ENCODE data around the gene SETBP1.
A peak's percentile ranks its signal among the peaks of the same experiment; 100 is the strongest.

SETBP1 gene

DNA sequence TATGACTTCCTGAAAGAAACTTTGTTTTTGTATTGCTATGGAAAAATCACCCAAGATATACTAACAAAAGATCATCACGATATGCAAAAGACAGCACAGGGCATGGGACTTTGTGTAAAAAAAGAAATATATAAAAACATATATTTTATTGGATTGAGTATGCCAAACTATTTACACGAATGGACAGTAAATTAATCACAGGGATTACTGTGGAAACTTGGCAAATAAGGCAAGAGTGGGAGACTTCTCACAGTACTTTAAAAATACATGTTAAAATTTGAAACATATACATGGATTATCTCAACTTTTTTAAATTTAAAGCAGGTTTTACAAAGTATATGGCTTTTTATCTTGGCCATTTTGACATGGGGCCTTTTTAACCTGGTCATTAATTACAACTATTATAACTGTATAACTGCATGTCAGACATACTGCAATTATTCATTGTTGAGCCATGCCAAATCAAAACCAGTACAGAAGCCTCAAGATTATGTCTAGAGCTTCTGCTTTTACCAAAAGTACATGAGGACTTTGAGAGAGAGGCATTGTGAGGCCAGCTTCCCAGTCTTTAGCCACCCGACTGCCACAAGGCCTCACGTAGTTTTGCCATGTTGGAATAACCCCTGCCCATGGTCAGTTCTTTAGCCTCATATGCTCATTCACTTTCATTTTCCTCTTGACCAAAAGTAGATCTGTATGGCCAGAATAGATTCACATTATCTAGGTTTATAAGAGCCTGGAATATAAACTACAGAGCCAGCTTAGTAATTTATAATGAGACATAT, 419.8 kb downstream of the SETBP1 start:
- no peak for DNase-seq

DNA sequence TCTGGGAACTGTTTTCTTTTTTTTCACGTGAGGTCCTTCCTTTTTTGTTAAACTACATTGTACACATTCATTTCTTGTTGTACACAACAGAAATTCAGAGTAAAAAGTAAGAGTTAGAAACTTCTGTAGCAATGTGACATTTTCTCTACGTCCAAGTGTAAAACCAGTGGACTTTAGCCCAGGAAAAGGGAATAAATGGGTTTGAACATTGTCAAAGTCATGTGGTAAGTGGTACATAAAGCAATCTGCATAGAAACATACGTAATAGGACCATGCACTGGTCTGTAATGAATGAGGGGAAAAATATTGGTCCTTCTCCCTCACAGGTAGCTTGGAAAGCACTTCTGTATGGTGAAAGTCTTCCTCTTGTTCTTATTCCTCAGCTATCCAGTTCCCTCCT, 421.4 kb downstream of the SETBP1 start:
- no peak for DNase-seq

DNA sequence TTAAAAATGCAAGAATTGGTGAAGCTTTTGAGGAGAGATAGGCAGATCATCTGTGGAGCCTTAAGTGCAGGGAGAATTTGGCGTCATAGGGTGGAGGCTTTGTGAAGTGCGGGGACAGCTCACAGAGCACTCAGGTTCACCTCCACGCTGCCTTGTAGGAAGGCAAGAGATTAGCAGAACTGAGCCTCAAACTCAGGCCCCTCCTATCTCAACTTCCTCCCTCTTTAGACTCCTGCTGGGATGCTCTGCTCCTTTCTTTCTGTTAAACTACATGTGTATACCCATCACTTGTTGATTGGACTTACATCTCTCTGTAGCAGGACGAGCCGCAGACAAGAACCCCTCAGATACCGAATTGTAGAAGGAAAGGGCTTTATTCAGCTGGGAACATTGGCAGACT, 422.2 kb downstream of the SETBP1 start:
- no peak for DNase-seq

DNA sequence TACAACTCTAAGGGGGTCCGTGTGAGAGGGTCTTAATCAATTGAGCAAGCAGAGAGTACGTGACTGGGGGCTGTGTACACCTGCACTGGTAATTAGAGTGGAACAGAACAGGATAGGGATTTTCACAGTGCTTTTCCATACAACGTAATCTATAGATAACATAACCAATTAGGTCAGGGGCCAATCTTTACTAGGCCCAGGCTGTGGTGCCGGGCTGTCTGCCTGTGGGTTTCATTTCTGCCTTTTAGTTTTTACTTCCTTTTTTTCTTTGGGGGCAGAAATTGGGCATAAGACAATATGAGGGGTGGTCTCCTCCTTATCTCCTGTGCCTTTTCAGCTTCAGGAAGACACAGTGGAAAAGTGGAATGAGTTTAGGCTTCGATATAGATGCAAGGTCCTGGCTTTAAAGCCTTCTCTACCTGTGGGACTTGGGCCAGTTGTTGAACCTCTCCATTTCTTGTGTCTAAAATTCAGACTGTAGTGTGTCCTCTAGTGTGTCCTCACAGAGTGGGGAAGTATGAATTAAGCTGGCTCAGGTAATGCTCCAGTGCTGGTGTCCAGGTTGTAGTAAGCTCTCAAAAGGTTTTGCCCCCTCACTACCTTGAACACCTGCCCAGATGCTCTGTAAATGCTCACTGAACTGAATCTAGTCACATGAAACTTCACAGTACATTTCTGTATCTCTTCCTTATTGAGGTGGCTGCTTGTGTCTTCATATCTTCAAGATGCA, 422.8 kb downstream of the SETBP1 start:
- peak in 1 of 2 donors; percentile 30 for DNase-seq

DNA sequence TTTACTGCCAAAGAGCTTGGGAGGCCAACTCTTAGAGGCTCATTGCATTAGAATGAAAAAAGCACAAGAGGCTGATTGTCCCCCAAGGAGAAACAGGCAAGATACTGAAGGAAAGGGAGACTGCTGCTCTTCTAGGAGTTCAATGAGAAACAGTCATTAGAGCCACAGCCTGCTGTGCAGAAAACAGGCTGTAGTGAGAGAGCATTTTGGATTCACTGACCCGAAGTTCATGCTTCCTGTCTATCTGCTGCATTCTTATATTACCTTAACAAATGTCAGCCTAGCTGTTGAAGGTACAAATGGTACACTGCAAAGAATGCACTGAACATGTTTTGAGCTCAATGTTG, 423.3 kb downstream of the SETBP1 start:
- DNase-seq, result no peak

DNA sequence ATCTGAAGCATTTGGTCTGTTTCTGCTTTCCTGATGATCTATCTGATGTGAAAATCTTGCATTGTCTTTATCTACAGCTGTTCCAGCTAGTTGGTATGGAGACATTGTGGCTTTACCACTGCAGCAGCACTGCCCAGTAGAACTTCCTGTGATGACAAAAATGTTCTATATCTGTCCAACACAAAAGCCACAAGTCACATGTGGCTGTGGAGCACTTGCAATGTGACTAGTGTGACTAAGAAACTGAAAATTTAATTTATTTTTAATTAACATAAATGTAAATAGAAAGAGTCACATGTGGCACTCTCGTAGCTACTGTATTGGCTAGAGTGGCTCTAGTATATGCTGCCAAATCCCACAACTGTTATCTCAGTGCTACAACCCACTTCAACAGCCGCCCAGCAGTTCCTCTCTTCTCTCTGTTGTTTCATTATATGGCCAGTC, 425.7 kb downstream of the SETBP1 start:
- peak; percentile 53 to 63 for DNase-seq

DNA sequence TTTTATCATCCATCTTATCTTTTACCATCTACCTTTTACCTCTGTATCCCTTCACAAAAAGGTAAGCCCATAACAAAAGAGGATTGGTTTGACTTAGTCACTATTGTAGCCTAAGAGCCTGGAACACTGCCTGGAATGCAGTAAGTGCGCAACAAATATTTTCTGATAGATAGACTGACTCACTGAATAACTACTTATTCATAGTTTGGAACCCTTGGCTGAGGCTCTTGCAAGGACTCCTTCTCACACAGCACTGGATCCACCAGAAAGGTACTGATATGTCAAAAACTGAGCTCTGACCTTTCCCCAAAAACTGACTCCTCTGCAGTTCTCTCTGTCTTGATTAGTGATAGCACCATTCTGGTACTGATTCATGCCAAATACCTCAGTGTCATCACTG, 426.7 kb downstream of the SETBP1 start:
- DNase-seq, result no peak

DNA sequence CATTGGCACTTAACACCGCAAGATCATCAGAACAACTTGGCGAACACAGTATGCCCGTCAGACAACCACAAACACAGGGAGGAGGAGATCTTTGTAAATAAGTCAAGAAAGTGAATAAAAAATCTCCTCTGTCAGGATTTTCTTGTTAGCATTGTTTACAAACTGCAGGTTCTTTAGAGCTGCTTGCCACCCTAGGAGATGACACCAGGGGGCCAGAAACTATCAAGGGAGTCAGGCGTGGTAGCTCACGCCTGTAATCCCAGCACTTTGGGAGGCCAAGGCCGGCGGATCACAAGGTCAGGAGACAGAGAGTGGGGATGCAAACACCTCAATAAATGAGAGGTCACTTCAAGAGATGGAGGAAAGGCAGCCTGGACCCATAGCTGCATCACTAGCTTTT, 428.1 kb downstream of the SETBP1 start:
- no peak for DNase-seq

DNA sequence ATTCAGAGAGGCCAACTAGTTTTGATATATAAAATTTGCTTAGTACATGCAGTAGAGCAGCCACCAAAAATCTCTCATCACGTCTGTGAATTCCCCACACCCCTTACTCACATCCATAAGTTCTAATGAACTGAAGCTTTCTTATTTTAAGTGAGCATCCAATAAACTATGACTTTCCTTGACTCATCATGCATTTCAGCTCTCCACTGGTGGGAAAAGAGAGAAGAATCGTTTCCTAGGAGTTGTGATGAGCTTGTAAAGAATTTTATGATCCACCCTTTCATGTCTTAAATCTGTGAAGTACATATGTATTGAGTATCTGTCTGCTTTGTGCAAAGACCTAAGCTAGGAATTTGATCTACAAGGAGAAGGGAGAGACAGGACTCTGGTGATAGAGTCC, 428.6 kb downstream of the SETBP1 start:
- no peak for DNase-seq

DNA sequence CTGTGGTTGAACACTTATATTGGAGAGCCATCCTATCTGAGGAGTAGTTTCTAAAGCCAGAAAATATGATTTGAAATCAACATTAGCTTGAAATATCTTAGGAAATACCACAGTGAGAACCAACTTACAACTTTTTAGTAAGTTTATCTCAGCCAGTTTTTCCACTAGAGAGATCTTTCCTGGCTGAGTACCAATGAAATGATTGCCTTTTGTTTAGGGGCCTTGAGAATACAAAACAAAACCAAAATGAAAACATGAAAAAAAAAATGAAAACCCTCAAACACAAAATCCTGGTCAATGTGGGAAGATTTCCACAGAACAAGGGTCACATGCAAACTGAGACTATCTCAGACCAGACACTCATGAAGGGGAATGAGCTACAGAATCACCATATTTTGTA, 429.0 kb downstream of the SETBP1 start:
- no peak for DNase-seq

DNA sequence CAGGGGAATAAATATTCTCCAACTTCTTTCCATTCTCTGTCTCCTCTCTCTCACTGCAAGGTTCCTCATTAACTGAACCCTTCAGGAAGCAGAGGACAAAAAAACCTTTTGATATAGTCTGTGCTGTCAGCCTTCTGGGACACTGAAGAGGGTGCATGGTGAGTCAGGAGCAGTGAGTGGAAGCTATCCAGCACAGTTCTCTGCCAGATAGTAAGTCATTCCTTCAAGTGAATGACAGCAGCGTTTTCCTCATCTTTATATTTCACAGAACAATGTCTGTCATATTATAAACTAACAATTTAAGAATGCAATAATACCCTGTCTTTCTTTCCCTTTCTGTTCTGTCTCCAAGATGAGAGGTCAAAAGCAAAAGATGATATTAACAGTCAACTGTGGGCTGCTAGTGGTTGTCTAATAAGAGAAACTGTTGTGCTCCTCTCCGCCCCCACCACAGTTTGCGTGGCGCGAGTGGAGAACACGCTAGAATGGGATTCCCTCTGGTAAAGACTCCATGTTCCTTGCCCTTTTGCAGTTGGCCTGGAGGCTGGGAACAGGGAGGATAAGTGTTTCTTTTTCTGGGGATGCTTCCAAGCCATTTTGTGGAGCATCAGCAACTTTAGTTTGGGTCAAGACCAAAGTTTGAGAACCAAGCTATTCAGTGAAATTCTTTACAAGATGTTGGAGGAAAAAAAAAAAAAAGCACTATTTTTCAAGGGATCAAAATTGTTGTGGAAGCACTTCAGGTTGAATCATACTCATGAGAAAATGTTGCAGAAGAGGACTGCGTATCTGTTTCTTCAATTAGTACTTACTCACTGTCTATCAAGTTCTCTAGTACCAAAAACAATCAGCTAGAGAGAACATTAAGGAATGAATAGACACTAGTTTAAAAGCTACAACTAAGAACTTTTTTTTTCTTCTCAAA, 430.2 kb downstream of the SETBP1 start:
- no peak for DNase-seq

DNA sequence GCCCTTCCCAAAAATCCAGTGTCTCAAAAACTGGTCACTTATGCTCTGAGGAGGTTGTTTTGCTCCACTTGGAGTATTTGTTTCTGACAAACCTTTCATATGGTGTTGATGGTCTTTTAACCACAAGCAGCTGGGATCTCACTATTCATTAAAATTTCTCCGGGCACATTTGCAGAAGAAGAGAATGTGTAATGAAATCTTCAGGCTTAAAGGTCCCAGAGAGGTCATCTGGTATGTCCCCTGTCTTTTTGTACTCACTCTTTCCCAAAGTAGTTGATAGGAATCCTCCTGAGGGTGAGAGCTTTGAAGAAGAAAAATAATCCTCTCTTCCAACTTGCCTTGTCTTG, 430.8 kb downstream of the SETBP1 start:
- DNase-seq, result no peak

DNA sequence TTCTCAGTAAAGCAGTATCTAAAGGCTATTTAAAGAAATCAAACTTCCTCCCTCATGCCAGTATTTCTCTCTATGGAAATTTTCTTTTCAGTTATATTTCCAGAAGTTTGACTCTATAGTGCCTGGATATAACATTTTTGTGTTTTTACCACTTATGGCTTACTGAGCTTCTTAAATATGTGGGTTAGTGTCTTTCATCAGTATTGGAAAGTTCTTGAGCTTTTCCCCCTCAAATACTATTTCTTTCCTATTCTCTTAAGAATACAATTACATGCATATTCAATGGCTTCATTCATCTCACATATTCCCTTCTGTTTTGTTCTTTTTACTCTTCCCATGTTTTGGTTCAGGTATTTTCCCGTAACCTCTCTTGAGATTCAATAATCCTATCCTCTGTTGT, 432.0 kb downstream of the SETBP1 start:
- no peak for DNase-seq

DNA sequence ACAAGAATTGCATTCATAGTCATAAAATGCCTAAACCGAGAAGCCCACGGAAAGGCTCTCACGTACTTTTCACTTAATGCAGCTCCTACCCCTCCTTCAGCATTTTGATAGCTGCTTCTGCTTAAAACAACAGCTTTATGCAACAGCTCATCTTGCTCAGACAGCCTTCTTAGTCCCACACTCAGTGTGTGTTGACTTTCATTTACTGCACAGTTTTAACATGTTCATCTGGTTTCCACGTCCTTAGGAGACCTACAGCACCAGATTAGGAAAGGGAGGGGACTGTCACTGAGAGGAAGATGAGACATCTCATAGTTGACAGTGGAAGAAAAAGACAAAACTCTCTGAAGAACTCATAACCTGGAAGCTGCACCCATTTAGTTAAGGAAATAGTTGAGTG, 435.4 kb downstream of the SETBP1 start:
- no peak for DNase-seq

Measured in CD4-positive, alpha-beta T cell treated with Interleukin-4 for 1 hour (primary cell).